GM18909 (cell line): ENCODE data around the gene BPIFB3.
"Not testable (repeated sequence)": the region's sequence is repeated elsewhere in the genome, so short reads cannot be mapped to it uniquely, and the experiment has no call there.

Experiments
- ATAC-seq: cut with Tn5 transposase; IDR thresholded peaks from one replicate; pipeline ENCODE4 v1.9.1; 2021; ENCODE audit warnings: mild to moderate bottlenecking; ENCODE audit not compliant: unreplicated experiment, poor library complexity

BPIFB3 gene

DNA sequence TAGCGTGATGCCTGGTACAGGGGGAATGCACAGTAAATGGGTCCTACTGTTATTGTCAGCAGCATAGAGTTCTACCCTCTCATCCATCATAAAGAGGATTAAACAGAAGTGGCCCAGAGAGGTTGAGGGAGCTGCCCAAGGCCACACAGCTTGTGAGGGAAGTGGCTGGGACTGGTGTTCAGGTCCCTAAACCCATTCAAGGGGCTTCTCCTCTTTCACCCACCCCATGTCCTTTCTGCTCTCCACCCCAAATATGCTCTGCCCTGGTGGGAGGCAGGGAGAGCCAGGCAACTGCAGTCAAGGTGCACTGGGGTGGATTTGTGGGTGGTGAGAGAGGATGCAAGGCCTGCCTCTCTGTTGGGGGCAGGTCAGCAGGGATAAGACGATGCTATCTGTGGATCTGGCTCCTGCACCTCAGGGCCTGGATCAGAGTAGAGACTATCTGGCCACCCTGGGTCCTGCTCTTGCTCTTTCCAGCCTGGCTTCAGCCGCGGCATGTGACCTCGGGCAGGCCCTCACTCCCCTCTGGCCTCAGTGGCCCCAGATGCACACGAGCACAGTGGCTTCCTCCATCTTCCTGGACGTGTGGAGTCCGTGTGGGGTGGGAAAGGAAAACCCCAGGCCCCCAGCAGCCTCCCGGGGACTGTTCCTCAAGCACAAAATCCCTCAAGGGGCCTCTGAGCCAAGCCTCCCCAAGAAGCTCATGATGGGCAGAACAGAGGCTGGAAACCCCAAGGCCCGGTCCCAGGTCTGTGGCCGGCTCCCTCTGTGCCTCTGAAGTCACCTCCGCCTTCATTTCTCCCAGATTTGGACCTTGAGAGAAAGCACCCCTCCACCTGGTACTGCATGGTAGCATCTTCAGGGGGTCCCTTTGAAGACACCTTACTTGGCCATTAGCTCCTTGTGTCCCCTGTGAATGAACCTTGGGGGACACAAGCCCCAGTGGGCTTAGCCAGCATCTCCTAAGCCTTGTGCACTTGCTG, 25.6 kb upstream of the BPIFB3 start:
- no peak for ATAC-seq

DNA sequence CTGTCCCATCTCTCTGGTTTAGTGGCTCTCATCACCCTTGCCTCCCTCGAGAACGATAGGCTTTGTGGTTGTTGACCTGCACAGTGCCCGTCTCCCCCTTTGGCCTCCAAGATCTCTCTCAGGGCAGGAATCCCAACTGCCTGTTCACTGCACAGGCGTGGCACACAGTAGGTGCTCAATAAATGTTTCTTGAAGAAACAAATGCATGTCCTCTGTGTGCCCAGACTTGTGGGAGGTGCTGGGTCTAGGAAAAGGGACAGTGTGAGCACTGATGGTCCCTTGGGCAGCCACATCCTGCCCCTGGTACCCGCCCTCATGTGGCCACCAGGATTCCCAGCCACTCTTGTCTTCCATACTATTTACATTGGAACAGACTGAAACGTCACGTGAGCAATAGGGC, 24.8 kb upstream of the BPIFB3 start:
- no peak for ATAC-seq

DNA sequence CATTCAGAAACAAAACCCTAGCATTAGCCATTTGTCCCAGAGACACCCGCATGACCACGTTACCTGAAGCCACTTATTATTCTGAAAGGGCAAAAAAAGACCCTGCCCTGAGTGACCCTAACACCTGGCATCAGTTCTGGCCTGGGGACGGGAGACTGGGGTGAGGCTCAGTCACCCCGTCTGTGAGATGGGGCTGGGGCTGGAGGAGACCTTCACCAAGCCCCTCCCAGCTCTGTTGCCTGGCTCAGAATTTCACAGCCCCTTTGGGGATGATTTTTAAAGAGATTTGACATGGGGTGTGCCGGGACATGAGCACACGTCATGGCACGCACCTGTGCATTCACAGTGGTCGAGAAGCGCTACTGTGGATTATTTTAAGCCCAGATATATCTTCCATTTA, 23.6 kb upstream of the BPIFB3 start:
- no peak for ATAC-seq

DNA sequence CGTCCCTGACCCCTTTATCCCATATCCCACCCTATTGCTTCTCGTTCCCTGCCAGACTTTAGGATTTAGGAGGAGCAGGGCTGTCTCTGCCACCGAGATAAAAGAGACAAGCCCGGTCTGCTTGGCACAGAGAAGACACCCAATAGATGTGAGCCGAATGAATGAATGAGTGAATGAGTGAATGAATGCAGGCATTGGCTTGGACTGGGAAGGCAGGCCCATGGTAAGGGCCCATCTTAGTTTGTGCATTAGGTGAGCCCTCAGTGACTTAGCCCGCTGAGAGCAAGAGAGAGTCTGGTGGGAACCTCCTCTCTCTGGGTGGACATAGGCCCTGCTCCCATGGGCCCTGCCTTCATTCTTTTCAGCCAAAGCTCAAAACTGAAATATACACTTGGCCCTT, 23.1 kb upstream of the BPIFB3 start:
- ATAC-seq = no peak

DNA sequence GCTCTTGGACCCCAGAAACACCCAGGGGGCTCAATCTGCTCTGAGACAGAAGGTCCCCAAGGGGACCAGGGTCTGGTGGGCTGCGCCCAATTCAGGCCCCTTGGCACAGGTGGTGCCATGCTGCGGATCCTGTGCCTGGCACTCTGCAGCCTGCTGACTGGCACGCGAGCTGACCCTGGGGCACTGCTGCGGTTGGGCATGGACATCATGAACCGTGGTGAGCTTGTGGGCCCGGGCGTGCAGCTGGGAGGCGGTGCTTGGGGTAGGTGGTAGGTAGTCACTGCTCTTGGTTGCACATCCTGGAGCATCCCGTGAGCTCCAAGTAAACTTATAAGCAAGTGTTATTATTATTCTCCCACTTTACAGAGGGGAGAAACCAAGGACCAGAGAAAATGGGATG, 22.2 kb upstream of the BPIFB3 start, which contains the start of gene BPIFB6:
Gene BPIFB6 (plus strand): TSS at position 118 of the 400 bp plus-strand sequence. CDS start 0 bp downstream, at position 118.
- no peak for ATAC-seq

DNA sequence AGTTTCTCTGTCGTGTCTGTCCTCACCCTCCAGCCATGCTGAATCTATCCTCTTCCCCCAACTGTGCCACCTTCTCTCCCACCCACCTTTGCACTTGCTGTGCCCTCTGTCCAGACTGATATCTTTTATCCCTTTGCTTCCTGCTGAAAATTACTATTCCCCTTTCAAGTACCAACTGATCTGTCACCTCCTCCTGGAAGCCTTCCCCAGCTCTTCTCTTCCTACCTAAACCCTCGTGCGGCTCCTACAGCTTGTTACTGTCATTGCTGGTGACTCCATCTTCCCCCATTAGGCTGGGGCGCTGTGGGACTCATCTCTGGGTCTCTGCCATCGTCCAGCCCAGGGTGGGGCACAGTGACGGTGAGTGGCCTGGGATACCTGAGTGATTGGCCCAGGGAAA, 21.1 kb upstream of the BPIFB3 start:
- ATAC-seq = no peak

DNA sequence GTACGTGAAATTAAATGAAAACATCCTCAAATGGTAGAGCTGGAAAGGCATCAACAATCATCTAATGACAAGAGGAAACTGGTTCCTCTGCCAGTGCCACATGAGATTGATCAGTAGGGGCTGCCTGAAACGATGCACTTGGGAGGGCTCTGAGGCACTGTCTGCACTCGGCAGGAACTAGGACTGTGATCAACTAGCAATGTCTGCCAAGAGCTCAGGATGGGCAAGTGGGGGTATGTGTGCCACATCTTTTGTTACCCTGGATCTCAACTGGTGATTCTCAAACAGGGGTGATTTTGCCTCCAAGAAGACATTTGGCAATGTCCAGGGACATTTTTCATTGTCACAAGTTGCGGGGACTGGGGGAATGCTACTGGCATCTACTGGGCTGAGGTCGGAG, 20.3 kb upstream of the BPIFB3 start:
- ATAC-seq = no peak

- ATAC-seq = no peak
Measured at GRCh38 chr20:33034115-33034514, 19.6 kb upstream of the BPIFB3 start.

GRCh38 chr20:33034901-33035492, 18.7 kb upstream of the BPIFB3 start:
- no peak for ATAC-seq

GRCh38 chr20:33037456-33037855, 16.2 kb upstream of the BPIFB3 start:
- ATAC-seq = no peak

- ATAC-seq = no peak
Measured at GRCh38 chr20:33038243-33038642, 15.5 kb upstream of the BPIFB3 start.

GRCh38 chr20:33042430-33042829, 11.3 kb upstream of the BPIFB3 start:
- ATAC-seq = no peak

GRCh38 chr20:33042983-33043730, 10.5 kb upstream of the BPIFB3 start:
- no peak for ATAC-seq

DNA sequence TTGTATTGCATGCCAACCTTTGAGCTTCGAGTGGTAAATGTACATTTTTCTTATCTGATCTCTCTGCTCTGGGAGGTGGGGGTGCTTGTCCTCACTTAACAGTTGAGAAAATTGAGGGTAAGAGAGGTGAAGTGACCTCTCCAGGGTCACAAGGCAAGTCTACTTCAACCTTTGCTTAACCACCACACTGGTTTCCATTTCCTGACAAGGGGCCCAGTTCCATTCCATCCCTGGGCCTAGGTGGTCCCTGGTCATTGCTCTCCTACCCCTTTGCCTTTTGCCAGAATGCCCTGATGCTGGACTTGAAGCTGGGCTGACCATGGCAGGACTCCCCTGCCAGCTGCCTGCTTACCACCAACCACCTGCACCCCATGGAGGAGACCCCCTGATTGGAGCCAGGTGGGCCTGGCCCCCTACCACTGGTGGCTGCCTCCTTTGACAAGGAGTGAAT, 9.9 kb upstream of the BPIFB3 start:
- ATAC-seq = no peak

GRCh38 chr20:33045129-33045721, 8.5 kb upstream of the BPIFB3 start:
- ATAC-seq = not testable (repeated sequence)

GRCh38 chr20:33046412-33046811, 7.3 kb upstream of the BPIFB3 start:
- no peak for ATAC-seq

DNA sequence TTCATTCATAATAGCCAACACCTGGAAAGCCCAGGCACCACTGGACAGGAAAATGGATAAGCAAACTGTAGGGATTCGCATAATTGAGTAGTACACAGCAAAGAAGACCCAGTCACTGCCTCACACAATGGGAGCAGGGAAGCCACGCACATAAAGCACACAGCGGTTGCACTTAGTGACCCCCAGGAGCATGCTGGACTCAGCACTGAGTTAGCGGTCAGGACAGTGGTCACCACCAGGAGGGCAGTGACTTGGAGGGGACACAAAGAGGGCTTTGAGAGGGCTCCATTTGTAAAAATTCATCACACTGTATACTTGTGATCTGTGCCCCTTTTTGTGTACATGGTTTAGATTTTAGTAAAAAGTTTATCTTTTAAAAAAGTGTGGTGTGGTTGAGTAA, 2.4 kb upstream of the BPIFB3 start:
- ATAC-seq = no peak

GRCh38 chr20:33054381-33054780, 678 bp downstream of the BPIFB3 start:
- ATAC-seq = no peak

GRCh38 chr20:33054791-33055190, 1.1 kb downstream of the BPIFB3 start:
- no peak for ATAC-seq

- ATAC-seq = no peak
Measured at GRCh38 chr20:33059136-33059535, 5.4 kb downstream of the BPIFB3 start.
